NCI-H524 treated with DMSO at 0.1 percent for 48 hours (cell line): Measurements from ENCODE around the gene DUSP1.

Source experiments
- DNase-seq: peaks from one replicate; lab custom pipeline; 2025; lab: John Stamatoyannopoulos, UW

The DUSP1 gene

GRCh38 chr5:172724242-172725183 is 46.5 kb downstream of the DUSP1 start:
- DNase-seq, result no peak

DNA sequence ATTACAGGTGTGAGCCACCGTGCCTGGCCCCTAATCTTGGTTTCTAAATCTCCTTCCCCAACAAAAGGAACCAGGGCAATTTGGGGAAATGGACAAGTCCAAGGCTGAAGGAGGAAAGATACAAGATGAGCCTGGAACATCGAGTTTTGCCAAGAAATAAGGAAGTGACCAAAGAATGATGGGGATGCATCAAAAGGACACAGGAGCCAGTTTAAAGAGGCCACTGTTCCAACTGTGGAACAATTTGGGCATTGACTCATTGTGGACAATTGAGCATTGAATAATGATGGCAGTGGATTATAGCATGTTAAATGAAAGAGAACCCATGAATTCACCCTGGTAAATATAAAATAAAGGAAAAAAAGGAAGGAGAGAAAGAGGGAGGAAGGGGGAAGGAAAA is 47.5 kb downstream of the DUSP1 start:
- DNase-seq, result no peak

DNA sequence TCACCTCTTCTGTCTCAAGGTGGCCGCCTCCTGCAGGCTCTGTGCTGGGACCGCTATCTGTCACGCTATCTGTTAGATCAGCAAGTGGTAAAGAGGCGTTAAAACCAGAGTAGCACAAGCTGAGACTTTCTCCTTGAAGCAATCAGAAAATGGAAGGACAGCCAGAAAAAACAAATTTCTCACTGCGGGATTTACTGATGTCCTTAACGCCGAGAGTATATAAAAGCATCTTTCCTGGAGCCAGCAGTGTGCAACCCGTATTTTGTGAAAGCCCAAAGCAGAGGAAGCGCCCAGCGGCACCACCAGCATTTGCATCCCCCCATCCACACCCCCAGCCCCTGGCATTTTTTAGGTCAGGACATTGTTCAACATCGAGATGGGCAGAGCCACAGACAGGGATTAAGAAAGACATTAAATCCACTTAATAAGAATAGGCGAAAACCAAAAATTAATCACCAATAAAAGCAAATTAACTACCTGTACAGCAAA is 48.6 kb downstream of the DUSP1 start:
- DNase-seq, result no peak

- no peak for DNase-seq
Measured at GRCh38 chr5:172721455-172722326, 49.3 kb downstream of the DUSP1 start.

GRCh38 chr5:172720655-172721054 is 50.3 kb downstream of the DUSP1 start:
- DNase-seq, result no peak

- no peak for DNase-seq
Measured at GRCh38 chr5:172719211-172719610, 51.8 kb downstream of the DUSP1 start.

- no peak for DNase-seq
Measured at GRCh38 chr5:172718527-172719114, 52.4 kb downstream of the DUSP1 start.
